ENCODE measurements around the gene FAM25A.

Gene FAM25A

GRCh38 chr10:87066865-87067264, 46.8 kb downstream of the FAM25A start:
- DNase-seq = no peak

- DNase-seq = no peak
These were observed 48.2 kb downstream of the FAM25A start for GRCh38 chr10:87068281-87068680.

- DNase-seq = no peak
These were observed 52.4 kb downstream of the FAM25A start for GRCh38 chr10:87072449-87072848.
